Measurements from ENCODE around the gene NKX2-4.

Gene NKX2-4

DNA sequence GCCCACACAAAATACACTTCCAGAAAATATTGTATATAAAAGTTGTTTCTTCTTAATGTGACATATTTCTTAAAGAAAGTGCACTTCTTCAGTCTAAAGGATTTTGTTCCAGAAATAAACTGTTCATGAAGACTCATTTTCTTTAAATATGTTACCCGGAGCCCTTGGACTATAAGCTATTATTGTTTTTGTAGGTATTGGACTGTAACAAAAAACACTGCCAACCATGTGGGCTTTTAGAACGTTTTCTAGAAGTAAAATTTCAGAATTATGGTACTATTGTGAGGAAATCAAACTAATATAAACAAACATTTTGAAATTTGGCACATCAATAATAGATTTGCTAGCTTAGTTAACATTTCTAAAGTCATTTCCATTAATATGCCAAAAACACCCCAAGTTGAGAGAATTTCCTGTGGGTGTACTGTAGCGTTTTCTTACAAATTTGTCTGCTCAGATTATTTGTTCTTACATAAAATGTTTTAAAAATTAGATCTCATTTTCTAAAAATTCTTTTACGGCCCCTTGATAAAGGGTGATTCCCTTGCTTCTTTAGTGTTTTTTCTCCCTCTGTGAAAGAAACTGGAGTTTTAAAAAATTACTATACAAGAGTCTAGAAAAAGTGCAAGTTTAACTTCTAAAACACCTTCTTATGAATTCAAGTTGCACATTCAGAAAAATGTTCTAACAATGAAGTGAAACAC is 3.4 kb downstream of the NKX2-4 start:
- no peak for DNase-seq (ENCODE audit: low read depth)
- TF ChIP-seq, protein P1, sequence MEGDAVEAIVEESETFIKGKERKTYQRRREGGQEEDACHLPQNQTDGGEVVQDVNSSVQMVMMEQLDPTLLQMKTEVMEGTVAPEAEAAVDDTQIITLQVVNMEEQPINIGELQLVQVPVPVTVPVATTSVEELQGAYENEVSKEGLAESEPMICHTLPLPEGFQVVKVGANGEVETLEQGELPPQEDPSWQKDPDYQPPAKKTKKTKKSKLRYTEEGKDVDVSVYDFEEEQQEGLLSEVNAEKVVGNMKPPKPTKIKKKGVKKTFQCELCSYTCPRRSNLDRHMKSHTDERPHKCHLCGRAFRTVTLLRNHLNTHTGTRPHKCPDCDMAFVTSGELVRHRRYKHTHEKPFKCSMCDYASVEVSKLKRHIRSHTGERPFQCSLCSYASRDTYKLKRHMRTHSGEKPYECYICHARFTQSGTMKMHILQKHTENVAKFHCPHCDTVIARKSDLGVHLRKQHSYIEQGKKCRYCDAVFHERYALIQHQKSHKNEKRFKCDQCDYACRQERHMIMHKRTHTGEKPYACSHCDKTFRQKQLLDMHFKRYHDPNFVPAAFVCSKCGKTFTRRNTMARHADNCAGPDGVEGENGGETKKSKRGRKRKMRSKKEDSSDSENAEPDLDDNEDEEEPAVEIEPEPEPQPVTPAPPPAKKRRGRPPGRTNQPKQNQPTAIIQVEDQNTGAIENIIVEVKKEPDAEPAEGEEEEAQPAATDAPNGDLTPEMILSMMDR (IDR thresholded peaks at IDR 0.05; ENCODE audit: low read depth, low read length, missing control alignments): no peak

DNA sequence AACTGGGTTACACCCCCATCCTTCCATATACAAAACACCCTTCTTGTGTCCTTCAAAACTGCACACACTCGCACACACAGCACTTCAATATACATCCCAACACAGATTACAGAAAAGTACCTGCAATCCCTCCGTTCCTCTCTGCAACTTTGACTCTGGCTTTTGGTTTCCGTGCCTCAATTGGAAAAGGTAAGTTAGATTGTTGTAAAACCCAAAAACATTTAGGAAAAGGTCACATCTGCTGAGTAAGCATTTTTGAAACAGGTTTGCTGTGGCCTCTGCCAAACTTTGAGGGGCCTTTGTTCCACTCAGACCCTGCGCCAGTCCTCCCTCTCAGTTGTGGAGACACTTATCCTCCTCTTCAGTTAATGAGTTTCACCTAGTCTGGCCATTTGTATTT is 4.2 kb downstream of the NKX2-4 start:
- H3K4me3 ChIP-seq (ENCODE audit: low read depth, low read length): no peak overlapping the region
- DNase-seq (ENCODE audit: low read depth): no peak
- TF ChIP-seq, protein P1 (IDR thresholded peaks at IDR 0.05; ENCODE audit: low read depth, low read length, missing control alignments): no peak

More for the DNA sequence above, 3.4 kb downstream of the NKX2-4 start:
- H3K4me3 ChIP-seq (ENCODE audit: low read depth, low read length): no peak overlapping the region

DNA sequence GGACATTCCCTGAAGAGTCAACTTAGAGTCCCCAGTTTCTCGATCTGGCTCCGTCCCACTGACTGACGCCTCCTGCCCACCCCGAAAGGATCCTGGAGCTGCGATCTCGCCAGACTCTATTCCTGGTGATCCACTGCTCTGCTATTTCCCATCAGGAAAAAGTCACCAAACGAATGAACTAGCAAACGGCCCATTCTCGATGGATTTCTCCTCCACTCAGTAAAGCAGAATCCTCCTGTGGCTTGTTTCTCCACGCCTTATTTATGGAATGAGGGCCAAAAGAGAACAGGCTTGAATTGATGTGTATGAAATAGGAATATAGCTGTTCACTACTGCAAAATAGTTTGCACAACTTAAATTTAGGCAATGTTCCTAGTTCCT is 5.4 kb downstream of the NKX2-4 start:
- no peak overlapping the region for H3K4me3 ChIP-seq (ENCODE audit: low read depth, low read length)
- TF ChIP-seq, protein P1 (IDR thresholded peaks at IDR 0.05; ENCODE audit: low read depth, low read length, missing control alignments): no peak

DNA sequence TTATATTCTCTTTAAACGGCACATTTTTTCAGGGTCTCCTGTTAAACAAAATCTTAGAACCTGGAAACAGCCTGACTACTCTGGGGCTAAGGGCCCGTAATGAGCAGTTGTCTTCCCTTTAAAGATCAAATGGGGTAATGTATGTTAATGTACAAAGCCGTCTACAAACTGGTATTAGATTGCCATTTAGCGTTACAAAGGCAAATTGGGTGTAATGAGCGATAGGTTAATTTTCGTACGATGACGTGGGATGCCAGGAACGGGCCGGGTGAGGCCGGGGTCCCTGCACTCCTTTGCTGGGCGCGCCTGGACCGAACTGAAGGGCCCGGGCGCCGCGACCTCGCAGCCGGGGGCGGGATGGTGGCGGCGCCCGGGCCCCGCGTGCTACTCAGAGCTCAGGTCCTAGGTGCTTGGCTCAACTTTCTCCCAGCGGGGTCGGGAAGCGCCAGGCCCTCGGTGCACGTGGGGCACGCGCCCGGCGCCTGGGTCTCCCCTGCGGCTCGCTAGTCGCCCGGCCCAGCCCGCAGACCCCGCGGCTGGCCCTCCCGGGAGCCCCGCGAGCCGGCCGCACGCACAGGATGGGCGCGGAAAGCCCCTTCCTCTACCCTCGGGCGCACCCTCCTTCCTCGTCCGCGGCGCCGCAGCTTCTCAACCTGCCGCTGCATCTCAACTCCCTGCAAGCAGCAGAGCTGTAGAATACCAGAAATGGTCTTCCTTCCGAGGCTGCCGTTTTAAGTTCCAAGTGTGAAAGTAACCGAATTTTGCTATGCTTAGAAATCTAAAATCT is 5.9 kb downstream of the NKX2-4 start:
- H3K4me3 ChIP-seq (ENCODE audit: low read depth, low read length): no peak overlapping the region
- TF ChIP-seq, protein P1 (IDR thresholded peaks at IDR 0.05; ENCODE audit: low read depth, low read length, missing control alignments): no peak
- no peak for DNase-seq (ENCODE audit: low read depth)

More for the DNA sequence above, 5.4 kb downstream of the NKX2-4 start:
- DNase-seq (ENCODE audit: low read depth): no peak

DNA sequence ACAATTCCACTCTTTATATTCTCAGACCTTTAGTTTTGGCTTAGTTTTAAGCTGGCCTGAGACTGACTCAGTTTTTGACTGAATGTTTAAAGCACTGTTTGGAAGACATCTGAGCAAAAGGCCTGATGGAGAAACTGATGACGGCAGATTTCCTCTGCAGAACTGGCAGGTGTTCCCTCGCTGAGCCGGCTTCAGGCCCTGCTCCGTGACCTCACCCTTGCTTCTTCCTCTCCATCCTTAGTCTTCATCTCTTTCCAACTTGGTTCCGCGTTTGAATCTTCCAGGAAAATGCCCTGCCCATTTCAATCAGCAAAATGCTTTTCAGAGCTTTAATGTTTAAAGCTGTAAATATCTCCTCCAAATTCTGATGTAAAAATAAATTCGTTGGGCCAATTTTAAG is 6.6 kb downstream of the NKX2-4 start:
- H3K4me3 ChIP-seq (ENCODE audit: low read depth, low read length): no peak overlapping the region
- TF ChIP-seq, protein P1 (IDR thresholded peaks at IDR 0.05; ENCODE audit: low read depth, low read length, missing control alignments): no peak

DNA sequence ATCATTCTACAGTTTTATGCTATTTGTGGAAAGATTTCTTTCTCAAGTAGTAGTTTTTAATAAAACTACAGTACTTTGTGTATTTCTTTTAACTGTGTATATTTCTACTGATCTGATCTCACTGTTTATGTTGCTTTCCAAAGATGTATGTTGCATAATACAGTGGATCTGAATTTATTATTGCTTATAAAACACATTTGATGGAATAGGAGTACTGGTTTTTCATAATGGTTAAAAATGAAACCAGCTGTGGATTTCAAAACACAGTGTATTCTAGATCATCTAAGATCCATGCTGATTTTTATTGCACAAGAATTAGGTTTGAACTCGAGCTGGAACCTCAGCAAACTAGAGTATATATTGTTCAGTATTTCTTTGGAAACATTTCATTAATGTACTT is 8.0 kb downstream of the NKX2-4 start:
- no peak for DNase-seq (ENCODE audit: low read depth)
- TF ChIP-seq, protein P1 (IDR thresholded peaks at IDR 0.05; ENCODE audit: low read depth, low read length, missing control alignments): no peak
- H3K4me3 ChIP-seq (ENCODE audit: low read depth, low read length): no peak overlapping the region

More for the DNA sequence above, 6.6 kb downstream of the NKX2-4 start:
- no peak for DNase-seq (ENCODE audit: low read depth)

Data from GM12864 (cell line).